ENCODE data around the gene CD4. TPM values are rescaled to one million over a fixed set of nuclear protein-coding genes. Genes with fewer than 3 reads are reported as not detected.

Gene CD4
- total and polyA plus RNA-seq, 2 of the 4 experiments (the other 2 are of a cell fraction): 5.7 to 15.0 TPM

DNA sequence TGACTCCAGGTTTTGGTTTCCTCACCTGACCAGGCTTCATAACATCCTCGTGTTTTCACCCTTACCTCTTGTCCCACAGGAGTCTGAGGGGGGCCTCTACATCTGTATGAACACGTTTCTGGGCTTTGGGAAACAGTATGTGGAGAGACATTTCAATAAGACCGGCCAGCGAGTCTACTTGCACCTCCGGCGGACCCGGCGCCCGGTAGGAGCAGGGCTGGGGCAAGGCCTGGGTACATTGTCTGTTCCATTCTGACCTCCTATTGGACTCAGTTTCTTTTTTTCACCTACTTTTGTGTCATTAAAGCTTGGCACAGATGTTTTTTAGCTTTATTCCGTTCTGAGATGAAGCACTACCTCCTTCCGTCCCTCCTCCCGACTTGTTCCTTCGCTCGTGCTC is 66.0 kb downstream of the CD4 start:
- Histone ChIP-seq H3K4me2 (ENCODE audit: low read depth, low read length) (no peak overlapping the region), H3K27me3 (ENCODE audit: control insufficient read depth, insufficient read depth, low read length) (no peaks in the 10 kb centered on the region), H3K4ac (ENCODE audit: low read depth, low read length) (no peak overlapping the region), H2AK9ac (replicated peaks; ENCODE audit: low read depth, low read length, poor library complexity) (no peak overlapping the region), H4K5ac (ENCODE audit: low read depth, low read length) (no peak overlapping the region), H2AK5ac (ENCODE audit: low read depth, low read length) (no peak overlapping the region), H3K56ac (ENCODE audit: extremely low read depth, insufficient read depth, low read length) (no peak overlapping the region), H3K9ac (ENCODE audit: low read depth, low read length) (no peak overlapping the region), H2BK120ac (ENCODE audit: low read depth, low read length) (no peak overlapping the region), H3K36me3 (ENCODE audit: control insufficient read depth, insufficient read depth, low read length) (peaks cover 46% of the 10 kb centered on the region), H2BK15ac (ENCODE audit: low read depth, low read length) (no peak overlapping the region), H3K4me1 (ENCODE audit: control insufficient read depth, insufficient read depth, low read length) (peaks cover 5% of the 10 kb centered on the region), H3K27ac (ENCODE audit: insufficient read depth, low read length) (no peak overlapping the region), H2BK20ac (ENCODE audit: low read depth, low read length) (no peak overlapping the region), H2AFZ (replicated peaks; ENCODE audit: low read length, poor library complexity) (no peak overlapping the region), H3K14ac (replicated peaks; ENCODE audit: low read depth, low read length) (no peak overlapping the region), H3K23ac (ENCODE audit: low read depth, low read length) (no peak overlapping the region), H3K4me3 (ENCODE audit: insufficient read depth, low read depth, low read length) (no peak overlapping the region), H2BK5ac (ENCODE audit: low read depth, low read length, poor library complexity, severe bottlenecking) (no peak overlapping the region), H4K20me1 (ENCODE audit: insufficient read depth, low read length) (peaks cover 15% of the 10 kb centered on the region), H3K9me1 (ENCODE audit: insufficient read depth, low read length) (no peaks in the 10 kb centered on the region), H4K8ac (ENCODE audit: low read depth in 2 of 2, low read length in 2 of 2) (no peak overlapping the region), H4K91ac (ENCODE audit: insufficient read depth, low read depth, low read length) (no peak overlapping the region), H3K9me3 (ENCODE audit: control insufficient read depth, insufficient read depth, low read length) (no peaks in the 10 kb centered on the region), H3K79me1 (ENCODE audit: low read depth in 1 of 2, low read length in 2 of 2) (peaks cover 20 to 45% of the 10 kb centered on the region in 2 experiments), H3K18ac (ENCODE audit: low read depth, low read length) (no peak overlapping the region)
- in situ Hi-C loops (cut with MboI; ENCODE audit: low sequenced_read_pairs): no loop called here
- BruUV-seq (replicated peaks): no TSS peak
- intact Hi-C loops (cut with micrococcal nuclease): no loop called here
- TF ChIP-seq RAD21 (IDR thresholded peaks at IDR 0.05; ENCODE audit: low read length) (no peak), FOS (IDR thresholded peaks at IDR 0.05; ENCODE audit: low read depth, low read length) (no peak), RCOR1 (IDR thresholded peaks at IDR 0.05; ENCODE audit: insufficient replicate concordance, low read length) (no peak), SMC3 (IDR thresholded peaks at IDR 0.05; ENCODE audit: low read depth, low read length) (no peak), MAFK (IDR thresholded peaks at IDR 0.05; ENCODE audit: low read depth, low read length) (no peak), ELK1 (IDR thresholded peaks at IDR 0.05; ENCODE audit: borderline replicate concordance, low read depth, low read length) (no peak), BHLHE40 (IDR thresholded peaks at IDR 0.05; ENCODE audit: low read depth, low read length) (no peak), CTCF (conservative IDR thresholded peaks at IDR 0.05; ENCODE audit: low read depth, low read length) (no peak), NFE2L2 (IDR thresholded peaks at IDR 0.05; ENCODE audit: low read depth, low read length) (no peak)
- ATAC-seq (ENCODE audit: low read depth): no peak
- no peak for DNase-seq
- ChIA-PET POLR2A (ENCODE audit: unreplicated experiment) (no interaction called here), CTCF (no interaction called here)
- dilution Hi-C loops (cut with HindIII; ENCODE audit: low sequenced_read_pairs, unreplicated experiment): no loop called here
- WGBS, 2 experiments (ENCODE audit: extremely low coverage in 2 of 2, insufficient read length in 1 of 2): 96% methylated on average over 9 of the region's 14 CpGs; no CpG with 5 or more reads in 1 of the 2 experiments
